HG02852 (cell line): ENCODE results near the gene GDA.

Source experiments
- ATAC-seq: cut with Tn5 transposase; IDR thresholded peaks from one replicate; pipeline ENCODE4 v1.9.1; 2021; ENCODE audit warnings: mild to moderate bottlenecking, moderate library complexity; ENCODE audit not compliant: unreplicated experiment

The GDA gene

DNA sequence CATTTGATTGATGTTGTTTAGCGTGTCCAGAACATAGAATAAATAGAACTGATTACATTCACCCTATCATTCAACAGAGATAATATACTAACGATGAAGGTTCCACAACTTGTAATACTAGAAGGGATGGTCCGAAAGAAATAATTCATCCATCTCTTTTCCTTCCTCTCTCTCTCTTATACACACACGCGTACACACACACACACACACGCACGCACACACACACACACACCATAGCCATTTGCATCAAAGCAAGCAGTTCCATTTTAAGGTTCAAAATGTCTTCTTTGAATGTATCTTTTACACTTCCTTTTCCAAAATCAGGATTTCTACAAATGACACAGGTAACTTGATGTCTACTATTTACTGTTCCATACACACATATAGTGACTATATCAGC is 887 bp downstream of the GDA start:
- no peak for ATAC-seq

DNA sequence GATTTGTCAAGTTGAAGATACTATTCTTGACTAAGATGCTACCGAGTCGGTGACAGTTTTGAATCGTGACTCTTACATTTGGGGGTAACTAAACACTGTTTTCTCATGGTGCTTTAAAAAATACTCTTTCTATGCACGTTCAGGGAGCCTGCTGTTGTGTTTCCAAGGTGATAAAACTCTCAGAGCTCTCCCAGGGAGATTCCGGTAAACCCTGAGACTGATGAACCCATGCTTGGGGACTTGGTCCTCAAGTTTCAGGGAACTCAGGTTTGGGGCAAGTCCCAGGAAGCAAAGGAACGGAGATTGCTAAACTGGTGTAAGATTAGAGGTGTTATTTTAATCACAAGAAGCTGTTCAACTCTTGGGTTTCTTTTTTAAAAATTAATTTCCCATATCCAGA is 1.4 kb downstream of the GDA start:
- no peak for ATAC-seq

DNA sequence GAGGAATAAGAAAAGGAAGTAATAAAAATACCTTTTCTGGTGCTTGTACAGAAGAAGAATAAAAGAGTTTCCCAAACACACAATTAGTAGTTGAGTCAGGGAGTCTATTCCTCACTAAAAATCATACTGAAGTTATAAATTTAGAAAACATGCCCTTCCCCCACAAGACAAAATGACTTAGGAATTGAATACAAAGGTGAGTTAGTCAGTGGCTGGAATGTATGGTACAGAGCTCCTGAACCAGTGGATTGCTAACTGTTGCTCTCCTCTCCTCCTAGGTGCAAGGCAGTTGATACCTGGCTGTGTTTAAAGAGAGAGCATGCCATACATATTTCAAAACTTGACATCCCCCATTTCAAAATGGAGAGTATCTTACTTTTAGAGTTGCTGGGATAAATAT is 1.9 kb downstream of the GDA start:
- ATAC-seq, result no peak

DNA sequence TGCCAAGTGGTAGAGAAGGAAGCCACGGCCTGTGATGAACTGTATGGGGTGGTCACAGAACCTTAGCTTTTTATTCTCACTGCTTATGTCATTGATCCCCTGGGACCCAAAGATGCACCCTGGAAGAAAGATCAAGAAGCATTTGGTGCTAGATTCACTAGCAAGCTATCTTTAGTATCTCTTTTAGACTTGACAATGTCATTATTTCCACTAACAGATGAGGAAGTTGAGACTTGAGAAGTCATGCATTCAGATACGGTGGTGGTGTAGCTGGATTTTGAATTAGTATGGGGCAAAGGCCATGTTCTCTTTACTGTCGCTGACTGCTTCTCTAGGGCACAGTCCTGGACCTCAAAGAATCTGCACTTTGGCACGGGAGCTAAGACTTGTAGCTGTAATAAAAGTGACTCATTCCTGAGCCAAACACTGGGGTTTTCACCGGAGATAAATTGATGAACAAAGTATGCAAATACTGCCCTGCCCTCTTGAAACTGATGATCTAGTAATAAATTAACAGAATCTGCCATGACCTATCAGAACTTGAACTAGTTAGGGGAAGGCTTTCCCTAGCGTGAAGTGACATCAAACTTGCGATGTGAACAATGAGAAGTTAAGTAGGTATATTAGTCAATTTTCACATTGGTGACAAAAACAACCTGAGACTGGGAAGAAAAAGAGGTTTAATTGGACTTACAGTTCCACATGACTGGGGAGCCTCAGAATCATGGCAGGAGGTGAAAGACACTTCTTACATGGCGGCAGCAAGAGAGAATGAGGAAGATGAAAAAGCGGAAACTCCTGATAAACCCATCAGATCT is 5.4 kb downstream of the GDA start:
- ATAC-seq, result peak; percentile 81

DNA sequence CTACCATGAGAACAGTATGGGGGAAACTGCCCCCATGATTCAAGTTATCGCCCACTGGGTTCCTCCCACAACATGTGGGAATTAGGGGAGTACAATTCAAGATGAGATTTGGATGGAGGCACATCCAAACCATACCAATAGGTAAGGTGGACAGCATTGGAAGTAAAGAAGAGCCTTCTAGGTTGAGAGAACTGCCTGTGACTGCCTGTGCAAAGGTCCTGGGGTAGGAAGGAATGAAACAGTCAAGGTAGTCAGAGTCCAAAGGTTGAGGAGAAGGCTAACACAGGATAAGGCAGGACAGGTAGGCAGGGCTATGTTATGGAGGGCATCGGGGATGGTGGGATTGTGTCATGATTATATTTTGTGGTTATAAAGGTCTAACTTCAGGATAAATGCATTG is 6.1 kb downstream of the GDA start:
- no peak for ATAC-seq

DNA sequence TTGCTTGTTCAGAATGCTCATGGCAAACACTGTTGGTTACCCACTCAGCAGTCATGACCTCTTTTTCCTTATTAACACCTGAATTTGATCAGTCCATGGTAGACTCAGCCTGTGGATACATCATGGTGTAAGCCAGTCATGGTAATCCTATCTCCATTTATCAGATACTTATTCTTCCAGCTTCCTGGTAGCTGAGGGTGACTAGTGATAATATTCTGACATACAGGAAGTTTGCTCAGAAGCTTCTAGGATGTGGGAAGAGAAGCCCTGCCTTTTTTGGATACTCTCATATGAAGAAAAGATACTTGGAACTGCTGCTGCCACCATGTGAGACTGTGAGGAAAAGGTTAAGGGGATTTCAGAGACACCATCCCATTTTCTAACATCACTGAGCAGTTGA is 7.3 kb downstream of the GDA start:
- ATAC-seq, result no peak

DNA sequence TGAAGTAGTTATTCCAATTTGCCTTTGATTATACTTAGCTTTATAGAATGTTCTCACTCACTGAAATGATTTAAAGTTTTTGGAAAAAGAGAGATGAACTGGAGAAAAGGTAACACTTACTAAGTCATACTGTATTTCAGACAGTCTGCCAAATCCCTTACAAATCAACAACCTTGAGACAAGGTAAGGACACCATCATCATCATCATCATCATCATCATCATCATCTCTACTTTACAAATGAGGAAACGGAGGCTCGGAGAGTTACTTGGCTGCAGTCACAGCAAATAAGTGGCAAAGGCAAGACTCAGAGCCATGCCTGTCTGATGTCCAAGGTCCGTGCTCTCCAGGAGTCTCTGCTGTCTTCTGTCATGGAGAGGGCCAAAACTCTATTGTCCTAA is 9.4 kb downstream of the GDA start:
- ATAC-seq, result no peak

DNA sequence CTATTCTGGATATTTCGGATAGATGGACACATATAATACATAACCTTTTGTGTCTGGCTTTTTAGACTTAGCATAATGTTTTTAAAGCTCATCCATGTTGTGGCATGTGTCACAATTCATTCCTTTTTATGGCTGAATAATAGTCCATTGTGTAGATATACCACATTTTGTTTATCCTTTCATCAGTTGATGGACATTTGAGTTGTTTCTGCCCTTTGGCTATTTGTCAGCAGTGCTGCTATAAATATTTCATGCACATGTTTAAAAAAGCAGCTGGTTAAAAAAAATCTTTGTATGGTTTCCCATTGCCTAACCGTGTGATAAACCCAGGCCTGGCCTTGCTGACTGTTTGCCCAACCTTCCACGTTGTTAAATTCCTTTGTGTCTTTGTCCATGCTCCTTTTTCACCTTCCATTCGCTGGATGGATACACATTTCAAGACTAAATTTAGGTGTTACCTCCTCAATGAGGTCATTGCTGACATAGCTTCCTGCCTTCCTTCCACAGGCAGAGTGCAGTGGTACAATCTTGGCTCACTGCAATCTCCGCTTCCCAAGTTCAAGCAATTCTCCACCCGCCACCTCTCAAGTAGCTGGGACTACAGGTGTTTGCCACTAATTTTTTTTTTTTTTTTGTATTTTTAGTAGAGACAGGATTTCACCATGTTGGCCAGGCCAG is 11.3 kb downstream of the GDA start:
- no peak for ATAC-seq

DNA sequence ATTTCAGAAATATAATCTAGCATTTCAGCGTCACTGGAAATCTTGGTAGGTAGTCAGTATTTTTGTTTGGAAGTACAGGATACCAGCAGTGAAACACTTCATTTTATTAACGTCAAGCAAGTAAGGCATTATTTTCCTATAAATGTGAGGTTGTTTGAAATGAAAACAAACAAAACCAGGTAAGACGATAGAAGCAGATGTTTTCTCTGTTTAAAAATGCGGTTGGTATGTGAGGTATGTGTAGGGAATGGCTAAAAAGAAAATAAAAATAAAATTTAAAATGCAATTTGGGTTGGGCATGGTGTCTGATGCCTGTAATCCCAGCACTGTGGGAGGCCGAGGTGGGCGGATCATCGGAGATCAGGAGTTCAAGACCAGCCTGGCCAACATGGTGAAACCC is 16.1 kb downstream of the GDA start:
- ATAC-seq, result no peak

DNA sequence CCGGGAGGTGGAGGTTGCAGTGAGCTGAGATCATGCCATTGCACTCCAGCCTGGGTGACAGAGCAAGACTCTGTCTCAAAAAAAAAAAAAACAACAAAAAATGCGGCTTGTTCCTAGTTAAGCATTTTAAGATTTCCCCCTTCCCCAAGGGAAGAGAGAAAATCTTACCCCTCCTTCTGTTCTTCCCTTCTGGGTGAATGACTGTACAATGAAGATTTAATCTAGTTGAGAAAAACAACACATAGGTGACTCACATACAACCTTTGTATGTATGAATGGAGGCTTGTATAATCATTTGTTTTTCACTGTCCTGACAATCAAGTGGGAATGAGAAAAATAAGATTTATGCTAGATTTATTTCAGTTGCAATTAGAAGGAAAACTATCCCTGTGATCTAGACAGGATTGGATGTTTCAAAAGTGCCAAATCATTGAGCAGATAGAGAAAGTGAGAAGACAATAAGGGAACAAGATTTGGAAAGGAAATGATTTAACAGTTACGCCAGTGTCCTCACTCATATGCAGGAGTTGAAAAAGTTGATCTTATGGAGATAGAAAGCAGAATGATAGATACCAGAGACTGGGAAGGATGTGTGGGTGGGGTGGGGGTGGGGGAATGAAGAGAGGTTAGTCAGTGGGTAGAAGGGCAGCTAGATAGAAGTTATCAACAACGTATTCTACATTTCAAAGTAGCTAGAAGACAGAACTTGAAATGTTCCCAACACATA is 16.7 kb downstream of the GDA start:
- ATAC-seq, result no peak

DNA sequence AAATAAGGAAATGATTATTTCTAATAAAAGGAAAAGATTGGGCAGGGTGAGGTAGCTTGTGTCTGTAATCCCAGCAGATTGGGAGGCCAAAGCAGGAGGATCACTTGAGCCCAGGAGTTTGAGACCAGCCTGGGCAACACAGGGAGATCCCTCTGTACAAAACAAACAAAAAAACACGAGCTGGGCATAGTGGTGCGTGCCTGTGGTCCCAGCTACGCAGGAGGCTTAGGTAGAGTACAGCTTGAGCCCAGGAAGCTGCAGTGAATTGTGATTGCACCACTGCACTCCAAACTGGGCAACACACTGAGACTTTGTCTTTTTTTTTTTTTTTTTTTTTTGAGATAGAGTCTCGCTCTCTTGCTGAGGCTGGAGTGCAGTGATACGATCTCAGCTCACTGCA is 18.8 kb downstream of the GDA start:
- no peak for ATAC-seq

DNA sequence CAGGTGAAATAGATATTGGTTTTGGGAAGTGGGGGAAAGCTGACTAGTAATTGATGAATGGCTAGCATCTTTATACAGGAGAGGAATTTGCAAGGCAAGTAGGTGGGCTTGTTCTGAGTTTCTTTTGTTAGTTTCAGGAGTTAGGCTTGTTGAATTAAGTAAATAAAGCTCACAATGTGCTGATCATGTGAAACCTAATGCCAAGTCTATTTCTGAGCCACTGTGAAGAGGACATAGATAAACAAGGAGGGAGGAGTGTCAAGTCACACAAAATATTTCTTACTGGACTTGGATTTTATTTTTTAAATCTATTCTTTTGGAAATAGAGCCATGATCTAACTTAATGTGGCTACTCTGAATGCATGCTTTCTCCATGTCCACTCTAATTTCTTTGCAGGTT is 19.9 kb downstream of the GDA start:
- ATAC-seq, result no peak

DNA sequence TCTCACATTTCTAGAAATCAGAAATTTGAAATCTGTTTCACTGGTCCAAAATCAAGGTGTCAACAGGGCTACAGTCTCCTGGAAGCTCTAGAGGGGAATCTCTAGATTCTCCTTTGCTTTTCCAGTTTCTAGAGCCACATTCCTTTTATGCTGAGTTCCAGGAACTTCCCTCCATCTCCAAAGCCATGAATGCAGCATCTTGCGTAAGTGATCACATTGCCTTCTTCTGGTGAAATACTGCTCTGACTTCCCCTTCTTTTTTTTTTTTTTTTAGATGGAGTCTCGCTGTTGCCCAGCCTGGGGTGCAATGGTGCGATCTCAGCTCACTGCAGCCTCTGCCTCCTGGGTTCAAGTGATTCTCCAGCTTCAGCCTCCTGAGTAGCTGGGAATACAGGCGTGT is 23.8 kb downstream of the GDA start:
- ATAC-seq, result no peak

DNA sequence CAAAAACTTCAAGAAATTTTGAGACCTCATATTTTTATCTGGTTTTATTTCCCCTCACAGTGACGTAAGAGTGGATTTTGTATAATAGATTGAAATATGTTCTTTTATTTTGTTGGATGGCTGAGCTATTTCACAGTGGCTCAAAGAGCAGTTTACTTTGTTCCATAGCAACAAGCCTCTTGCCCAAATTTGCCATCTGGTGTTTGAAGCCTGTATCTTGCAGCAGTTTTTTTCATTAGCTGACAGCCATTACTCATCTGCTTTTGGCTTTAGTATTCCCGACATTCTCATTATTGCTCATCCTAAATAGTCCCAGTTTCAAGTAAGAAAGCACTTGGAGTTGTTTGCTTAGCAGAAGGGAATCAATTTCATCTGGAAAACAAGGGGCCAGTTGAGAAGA is 36.3 kb downstream of the GDA start:
- no peak for ATAC-seq

DNA sequence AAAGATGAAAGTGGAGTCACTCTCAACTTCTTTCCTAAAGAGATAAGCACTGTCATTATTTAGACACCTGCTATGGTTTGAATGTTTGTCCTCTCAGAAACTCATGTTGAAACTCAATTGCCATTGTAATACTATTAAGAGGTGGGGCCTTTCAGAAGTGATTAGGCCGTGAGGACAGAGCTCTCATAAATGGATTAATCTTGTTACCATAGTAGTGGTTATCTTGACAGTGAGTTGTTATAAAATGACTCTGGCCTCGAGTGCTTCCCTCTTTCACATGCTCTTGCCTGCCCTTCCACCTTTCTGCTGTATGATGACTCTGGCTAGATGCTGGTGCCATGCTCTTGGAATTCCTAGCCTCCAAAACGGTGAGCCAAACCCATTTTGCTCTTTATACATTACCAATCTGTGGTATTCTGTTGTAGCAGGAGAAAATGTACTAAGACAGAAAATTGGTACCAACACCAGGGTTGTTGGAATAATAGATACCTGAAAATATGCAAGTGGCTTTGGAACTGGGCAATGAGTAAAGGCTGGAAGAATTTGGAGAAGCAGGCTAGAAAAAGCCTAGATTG is 38.0 kb downstream of the GDA start:
- ATAC-seq, result no peak

DNA sequence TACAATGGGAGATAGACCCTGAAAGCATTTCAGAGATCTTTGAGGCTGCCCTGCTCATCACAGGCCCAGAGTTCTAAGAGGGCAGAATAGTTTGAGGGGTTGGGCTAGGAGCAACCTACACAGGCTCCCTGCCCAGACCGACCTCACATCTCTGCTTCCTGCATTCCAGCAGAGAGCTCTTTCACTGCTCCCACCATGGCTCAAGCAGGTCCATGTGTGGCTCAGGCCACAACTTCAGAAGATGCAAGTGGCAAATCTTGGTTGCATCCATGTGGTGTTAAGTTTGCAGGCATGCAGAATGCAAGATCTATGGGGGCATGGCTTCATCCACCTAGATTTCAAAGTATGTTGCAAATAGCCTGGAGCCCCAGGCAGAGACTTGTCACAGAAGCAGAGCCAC is 39.0 kb downstream of the GDA start:
- no peak for ATAC-seq

DNA sequence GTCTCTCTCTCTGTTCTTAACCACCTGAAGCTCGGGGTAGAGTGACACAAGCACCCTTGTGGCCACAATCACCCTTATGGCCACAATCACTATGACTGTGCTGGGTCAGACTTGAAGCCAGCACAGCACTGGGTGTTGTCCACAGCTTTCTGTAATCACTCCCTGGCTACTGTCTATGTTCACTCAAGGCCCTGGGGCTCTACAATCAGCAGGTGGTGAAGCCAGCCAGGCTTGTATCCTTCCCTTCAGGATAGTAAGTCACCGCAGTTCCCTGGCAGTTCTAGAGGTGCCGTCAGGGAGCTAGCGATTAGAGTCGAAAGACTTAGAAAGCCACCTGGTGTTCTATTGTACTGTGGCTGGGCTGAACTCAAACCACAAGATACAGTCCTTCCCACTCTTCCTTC is 44.2 kb downstream of the GDA start:
- ATAC-seq, result peak; percentile 89

DNA sequence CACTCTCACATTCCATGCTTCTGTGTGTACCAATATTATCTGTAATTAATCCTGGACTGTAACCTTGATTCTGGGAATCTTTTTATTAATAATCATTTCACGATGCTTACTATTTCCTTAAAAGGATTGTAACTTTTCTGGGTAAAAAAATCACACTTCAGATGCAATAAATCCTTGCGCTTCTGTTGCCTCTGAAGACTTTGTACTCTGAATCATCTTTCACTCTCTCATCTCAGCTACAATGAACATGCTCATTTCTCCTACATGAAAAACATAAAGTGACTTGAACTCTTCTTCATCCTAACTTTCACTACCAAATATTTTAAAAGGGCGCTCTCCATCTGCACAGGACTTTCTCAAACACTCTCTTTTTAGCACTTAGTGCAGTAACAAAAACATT is 50.0 kb downstream of the GDA start:
- no peak for ATAC-seq

DNA sequence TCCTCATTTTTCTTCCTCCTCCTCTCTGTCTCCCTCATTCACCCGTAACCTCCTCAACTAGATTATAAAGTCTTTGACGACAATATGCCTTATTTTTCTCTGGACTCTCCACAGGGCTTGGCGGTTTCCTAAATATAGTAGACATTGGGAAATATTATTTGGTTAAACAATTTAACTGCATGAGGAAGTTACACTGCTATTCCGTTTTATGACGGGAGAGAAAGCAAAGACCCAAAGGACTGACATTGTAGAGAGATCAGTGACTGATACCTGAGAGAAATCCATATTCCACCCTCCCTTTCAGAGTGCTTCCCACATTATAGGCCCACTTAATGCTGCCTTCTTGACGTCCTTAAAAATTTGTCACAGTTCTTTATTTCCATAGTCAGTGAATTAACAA is 51.2 kb downstream of the GDA start:
- ATAC-seq, result no peak

DNA sequence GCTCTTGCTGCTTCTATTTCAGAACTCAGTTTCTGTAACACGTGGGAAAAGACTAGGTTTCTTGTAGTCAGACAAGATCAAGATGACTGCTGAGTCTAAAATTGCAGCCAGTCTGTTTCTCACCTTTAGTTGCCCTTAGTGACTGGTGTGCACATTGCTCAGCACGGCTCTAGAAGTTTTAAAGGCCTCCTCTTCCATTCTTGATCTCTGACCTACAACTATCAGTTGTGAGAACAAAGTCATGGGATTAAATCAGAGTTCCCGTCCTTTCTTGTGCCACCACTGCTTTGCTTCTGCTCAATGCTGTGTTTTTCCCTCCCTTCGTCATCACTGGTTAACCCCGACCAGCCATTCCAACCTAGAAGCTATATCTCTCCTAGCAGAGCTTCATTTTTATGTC is 52.8 kb downstream of the GDA start:
- no peak for ATAC-seq

DNA sequence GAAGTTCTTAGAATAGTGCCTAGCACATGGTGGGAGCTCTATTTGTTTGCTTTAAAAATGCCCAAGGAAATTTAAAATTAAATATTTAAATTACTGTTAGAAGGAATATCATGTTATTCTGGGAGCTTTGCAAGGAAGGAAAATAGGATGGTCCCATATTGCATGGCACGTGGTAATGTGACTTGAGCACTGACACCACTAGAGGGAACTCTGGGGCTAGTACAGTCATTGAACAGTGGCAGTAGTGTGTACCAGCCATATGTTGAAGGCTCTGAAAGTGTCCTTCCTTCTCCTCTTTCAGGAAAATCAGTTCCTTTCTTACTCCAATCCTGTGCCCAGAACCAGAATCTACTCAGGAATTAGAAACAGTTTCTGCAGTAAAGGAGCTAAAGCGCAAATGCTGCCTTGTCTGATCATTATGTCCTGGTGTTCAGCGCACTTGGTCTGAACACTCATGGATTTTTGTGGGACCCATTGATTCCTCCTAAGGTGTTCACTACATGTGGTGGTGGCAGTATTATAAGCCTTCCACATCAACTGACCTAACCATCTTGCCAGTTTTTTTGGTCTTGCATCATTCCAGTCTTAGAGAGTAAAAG is 54.1 kb downstream of the GDA start:
- ATAC-seq, result peak; percentile 67
